GM06990 (cell line): ENCODE data around the gene EHBP1.

Experiments used
- DNase-seq: peaks from one replicate; pipeline ENCODE4 v3.0.0-alpha.2; 2011; ENCODE audit not compliant: insufficient read length; ENCODE audit errors: extremely low read depth
- H3K27me3 ChIP-seq: replicated peaks from 2 replicates; pipeline ENCODE4 v1.6.0; 2011; ENCODE audit warnings: low read length; ENCODE audit not compliant: control insufficient read depth, insufficient read depth
- H3K36me3 ChIP-seq: 2 replicates; pipeline ENCODE4 v1.5.1; 2011; ENCODE audit warnings: low read length; ENCODE audit not compliant: control insufficient read depth, insufficient read depth
- H3K4me3 ChIP-seq: replicated peaks from 2 replicates; pipeline ENCODE4 v1.5.1; 2011; ENCODE audit warnings: low read depth, mild to moderate bottlenecking, control low read depth, low read length
- CTCF ChIP-seq: IDR thresholded peaks from 2 replicates; pipeline ENCODE4 v1.5.1; 2011; ENCODE audit warnings: low read length, control low read depth, mild to moderate bottlenecking, inconsistent platforms; ENCODE audit not compliant: insufficient read depth, poor library complexity, severe bottlenecking

EHBP1 gene

GRCh38 chr2:62897187-62897827 lies 191.8 kb downstream of the EHBP1 start:
- no peaks in the 10 kb centered on the region for H3K36me3 ChIP-seq
- no peaks in the 10 kb centered on the region for H3K27me3 ChIP-seq
- no peak for DNase-seq
- H3K4me3 ChIP-seq = no peak overlapping the region
- no peak for TF ChIP-seq CTCF

GRCh38 chr2:62904344-62904743 lies 198.8 kb downstream of the EHBP1 start:
- Histone ChIP-seq H3K27me3 (no peaks in the 10 kb centered on the region), H3K4me3 (no peak overlapping the region), H3K36me3 (no peaks in the 10 kb centered on the region)
- no peak for DNase-seq
- no peak for TF ChIP-seq CTCF

- no peak for DNase-seq
- no peaks in the 10 kb centered on the region for H3K36me3 ChIP-seq
- TF ChIP-seq CTCF = no peak
Observed at GRCh38 chr2:62908145-62908544, 202.6 kb downstream of the EHBP1 start.

GRCh38 chr2:62913311-62913710 lies 207.8 kb downstream of the EHBP1 start:
- TF ChIP-seq CTCF = no peak
- DNase-seq = no peak
- Histone ChIP-seq H3K4me3 (no peak overlapping the region), H3K27me3 (no peaks in the 10 kb centered on the region), H3K36me3 (no peaks in the 10 kb centered on the region)

More at GRCh38 chr2:62908145-62908544, 202.6 kb downstream of the EHBP1 start:
- H3K27me3 ChIP-seq = no peaks in the 10 kb centered on the region
- no peak overlapping the region for H3K4me3 ChIP-seq

GRCh38 chr2:62919041-62919440 lies 213.5 kb downstream of the EHBP1 start:
- Histone ChIP-seq H3K4me3 (no peak overlapping the region), H3K36me3 (no peaks in the 10 kb centered on the region), H3K27me3 (no peaks in the 10 kb centered on the region)
- no peak for TF ChIP-seq CTCF
- DNase-seq = no peak

- Histone ChIP-seq H3K4me3 (no peak overlapping the region), H3K27me3 (no peaks in the 10 kb centered on the region), H3K36me3 (no peaks in the 10 kb centered on the region)
- TF ChIP-seq CTCF = no peak
- no peak for DNase-seq
Observed at GRCh38 chr2:62920070-62920469, 214.6 kb downstream of the EHBP1 start.
